IPS-NIHi7 (cell line): Measurements from ENCODE around the gene FIGNL1.

Experiments
- DNase-seq: peaks from one replicate; pipeline ENCODE4 v3.0.0; 2012; ENCODE audit warnings: mixed read lengths; ENCODE audit errors: extremely low spot score

FIGNL1 gene

GRCh38 chr7:50428911-50429310 lies 21.2 kb downstream of the FIGNL1 start:
- no peak for DNase-seq

GRCh38 chr7:50427518-50427917 lies 22.6 kb downstream of the FIGNL1 start:
- no peak for DNase-seq

GRCh38 chr7:50426280-50427045 lies 23.7 kb downstream of the FIGNL1 start:
- DNase-seq: no peak

GRCh38 chr7:50425318-50425717 lies 24.8 kb downstream of the FIGNL1 start:
- DNase-seq: no peak

- DNase-seq: no peak
Observed at GRCh38 chr7:50423860-50424259, 26.3 kb downstream of the FIGNL1 start.

- no peak for DNase-seq
Observed at GRCh38 chr7:50422858-50423257, 27.3 kb downstream of the FIGNL1 start.

GRCh38 chr7:50421043-50421442 lies 29.1 kb downstream of the FIGNL1 start:
- no peak for DNase-seq

GRCh38 chr7:50418526-50419290 lies 31.4 kb downstream of the FIGNL1 start:
- no peak for DNase-seq

- peak; percentile 90 for DNase-seq
Observed at GRCh38 chr7:50418086-50418515, 32.0 kb downstream of the FIGNL1 start.

- no peak for DNase-seq
Observed at GRCh38 chr7:50416527-50417182, 33.5 kb downstream of the FIGNL1 start.

GRCh38 chr7:50415844-50416364 lies 34.2 kb downstream of the FIGNL1 start:
- DNase-seq: no peak

- DNase-seq: no peak
Observed at GRCh38 chr7:50413561-50413960, 36.6 kb downstream of the FIGNL1 start.

- no peak for DNase-seq
Observed at GRCh38 chr7:50412973-50413372, 37.2 kb downstream of the FIGNL1 start.

- no peak for DNase-seq
Observed at GRCh38 chr7:50411332-50411731, 38.8 kb downstream of the FIGNL1 start.

GRCh38 chr7:50409856-50410745 lies 40.0 kb downstream of the FIGNL1 start:
- DNase-seq: no peak

- no peak for DNase-seq
Observed at GRCh38 chr7:50406935-50407334, 43.2 kb downstream of the FIGNL1 start.

GRCh38 chr7:50405221-50405620 lies 44.9 kb downstream of the FIGNL1 start:
- DNase-seq: no peak

- peak; percentile 46 for DNase-seq
Observed at GRCh38 chr7:50404392-50404791, 45.8 kb downstream of the FIGNL1 start.

- no peak for DNase-seq
Observed at GRCh38 chr7:50400114-50400513, 50.0 kb downstream of the FIGNL1 start.

GRCh38 chr7:50399635-50400034 lies 50.5 kb downstream of the FIGNL1 start:
- DNase-seq: no peak

- no peak for DNase-seq
Observed at GRCh38 chr7:50399206-50399605, 50.9 kb downstream of the FIGNL1 start.
